Activated CD4-positive, alpha-beta T cell treated with anti-CD3 and anti-CD28 coated beads, Interleukin-2, Interleukin-4, amounts not matched to agents 100 ng/mL and 50 ng/mL, durations not matched to agents 16 hours and 8 hours (primary cell): ENCODE data around the gene ROBO3.

ENCODE experiments used
- DNase-seq: peaks from one replicate; pipeline ENCODE4 v3.0.0-alpha.2; 2020; ENCODE audit warnings: low spot score

Gene ROBO3

GRCh38 chr11:124876818-124877630 is 11.8 kb downstream of the ROBO3 start:
- no peak for DNase-seq

GRCh38 chr11:124877631-124877909 is 12.3 kb downstream of the ROBO3 start:
- DNase-seq = no peak

GRCh38 chr11:124877910-124878758 is 12.9 kb downstream of the ROBO3 start:
- no peak for DNase-seq

- no peak for DNase-seq
These were observed 13.7 kb downstream of the ROBO3 start for GRCh38 chr11:124878759-124879492.

GRCh38 chr11:124879493-124880289 is 14.5 kb downstream of the ROBO3 start:
- no peak for DNase-seq

- DNase-seq = no peak
These were observed 15.0 kb downstream of the ROBO3 start for GRCh38 chr11:124880290-124880611.

- no peak for DNase-seq
These were observed 15.7 kb downstream of the ROBO3 start for GRCh38 chr11:124880958-124881357.

GRCh38 chr11:124882339-124883071 is 17.3 kb downstream of the ROBO3 start:
- no peak for DNase-seq

- DNase-seq = no peak
These were observed 19.1 kb downstream of the ROBO3 start for GRCh38 chr11:124884340-124884739.

- no peak for DNase-seq
These were observed 19.7 kb downstream of the ROBO3 start for GRCh38 chr11:124884869-124885479.

- DNase-seq = no peak
These were observed 21.2 kb downstream of the ROBO3 start for GRCh38 chr11:124886476-124886875.

- DNase-seq = no peak
These were observed 21.9 kb downstream of the ROBO3 start for GRCh38 chr11:124886978-124887666.

- no peak for DNase-seq
These were observed 22.4 kb downstream of the ROBO3 start for GRCh38 chr11:124887667-124888013.

GRCh38 chr11:124889191-124890091 is 24.2 kb downstream of the ROBO3 start:
- DNase-seq = no peak

GRCh38 chr11:124890151-124890550 is 24.9 kb downstream of the ROBO3 start:
- DNase-seq = no peak

GRCh38 chr11:124890683-124891372 is 25.6 kb downstream of the ROBO3 start:
- no peak for DNase-seq

- DNase-seq = no peak
These were observed 26.2 kb downstream of the ROBO3 start for GRCh38 chr11:124891373-124891861.

GRCh38 chr11:124892146-124892545 is 26.9 kb downstream of the ROBO3 start:
- DNase-seq = no peak
